HL-60 (cell line): ENCODE results near the gene MCL1.

Source experiments
- DNase-seq, 2 experiments: peaks; one replicate each; pipeline ENCODE4 v3.0.0-alpha.2; 2010 to 2020; ENCODE audit warnings: low read depth in 1 of 2, low spot score in 1 of 2
- H3K27ac ChIP-seq: fragments of 250-450 bp; sonication (Bioruptor Pico); replicated peaks from 2 replicates; pipeline ENCODE4 v1.5.1; 2020; ENCODE audit warnings: mild to moderate bottlenecking, moderate library complexity
- H3K27me3 ChIP-seq: fragments of 250-450 bp; sonication (Bioruptor Pico); 2 replicates; pipeline ENCODE4 v1.5.1; 2021; ENCODE audit warnings: mild to moderate bottlenecking, moderate library complexity; ENCODE audit not compliant: insufficient read depth, poor library complexity, severe bottlenecking
- H3K4me3 ChIP-seq: replicated peaks from 2 replicates; pipeline ENCODE4 v1.5.1; 2011; ENCODE audit warnings: mild to moderate bottlenecking, control low read depth, low read length; ENCODE audit not compliant: insufficient read depth
- GABPA ChIP-seq: IDR thresholded peaks from 2 replicates; pipeline ENCODE4 v1.6.1; 2012; ENCODE audit warnings: low read depth
- POLR2AphosphoS5 ChIP-seq: IDR thresholded peaks from 2 replicates; pipeline ENCODE4 v1.6.1; 2012; ENCODE audit warnings: low read depth
- SPI1 ChIP-seq: IDR thresholded peaks from 2 replicates; pipeline ENCODE4 v1.6.1; 2012; ENCODE audit warnings: low read depth, mild to moderate bottlenecking, borderline replicate concordance
- TF ChIP-seq, protein P1 (sequence below): IDR thresholded peaks from 2 replicates; pipeline ENCODE4 v1.6.1; 2012; ENCODE audit warnings: low read depth; ENCODE audit not compliant: insufficient replicate concordance
- TF ChIP-seq, protein P2 (sequence below): IDR thresholded peaks from one replicate; pipeline ENCODE4 v1.5.1; 2011; ENCODE audit warnings: low read length, control low read depth, inconsistent platforms; ENCODE audit not compliant: insufficient read depth

Gene MCL1

DNA sequence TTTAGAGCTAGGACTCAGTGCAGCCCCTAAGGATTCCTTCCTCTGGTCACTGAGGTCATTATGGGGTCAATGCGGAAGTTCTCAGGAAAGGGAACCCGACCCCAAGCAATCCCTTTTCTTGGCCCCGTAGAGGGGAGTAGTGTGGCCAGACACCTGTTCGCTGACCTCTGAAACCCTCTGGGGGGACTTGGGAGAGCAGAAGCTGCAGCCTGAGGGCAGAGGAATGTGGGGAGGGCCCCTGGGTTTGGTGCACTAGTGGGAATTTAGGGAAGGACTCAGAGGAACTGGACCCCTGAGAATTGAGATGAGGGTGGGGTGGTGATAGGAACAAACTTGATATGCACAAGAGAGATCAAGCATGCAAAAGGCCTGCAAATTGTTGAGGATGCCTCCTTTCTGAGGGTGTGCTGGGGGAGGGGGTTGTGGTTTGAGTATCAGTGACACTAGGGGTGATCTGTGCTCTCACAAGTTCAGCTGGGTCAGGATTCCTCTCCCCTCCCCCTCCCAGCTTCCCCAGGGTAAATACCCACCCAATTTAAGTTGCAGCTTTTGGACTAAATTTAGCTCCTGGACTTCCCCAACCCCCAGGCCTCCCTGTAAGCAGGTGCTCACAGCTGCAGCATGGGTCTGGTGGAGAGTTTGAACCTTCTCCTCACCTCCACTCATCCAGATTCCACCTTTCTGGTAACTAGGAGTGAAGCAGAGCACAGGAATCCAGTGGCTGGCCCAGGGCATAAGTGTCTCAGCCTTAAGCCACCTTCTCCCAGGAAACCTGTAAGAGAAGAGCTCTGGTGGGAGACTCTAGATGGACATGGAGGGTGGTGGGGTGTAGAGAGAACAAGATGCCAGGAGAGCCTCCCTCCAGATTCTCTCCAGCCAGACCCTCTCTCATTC, 16.7 kb downstream of the MCL1 start:
- peak in 1 of 2 experiments; percentile 23 for DNase-seq

DNA sequence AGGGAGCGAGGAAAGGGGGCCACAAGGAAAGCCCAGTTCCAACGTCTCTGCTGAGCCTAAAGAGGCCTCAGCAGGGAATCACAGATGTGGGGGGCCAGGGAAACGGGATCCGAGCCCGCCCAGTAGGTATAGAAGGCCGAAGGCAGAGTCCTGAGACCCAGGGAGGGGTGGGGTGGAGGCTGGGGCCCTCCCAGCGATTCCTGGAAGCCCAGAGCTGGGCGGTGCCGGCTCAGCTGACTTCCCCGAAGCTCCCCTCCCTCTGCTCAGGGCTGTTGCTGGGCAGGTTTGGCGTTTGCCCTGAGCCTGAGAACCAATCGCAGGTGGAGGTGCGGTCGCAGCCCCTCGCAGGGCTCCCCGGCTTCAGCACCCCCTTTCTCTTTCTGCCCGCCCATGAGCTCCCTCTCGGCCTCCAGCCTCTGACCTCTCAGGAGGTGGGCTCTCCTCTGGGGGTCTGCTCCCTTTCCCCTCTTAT, 17.4 kb downstream of the MCL1 start:
- Histone ChIP-seq H3K27ac (peak overlapping the region; percentile 49), H3K27me3 (no peaks in the 10 kb centered on the region), H3K4me3 (peak overlapping the region; percentile 58)
- DNase-seq: peak in 1 of 2 experiments; percentile 45
- TF ChIP-seq, protein P1, sequence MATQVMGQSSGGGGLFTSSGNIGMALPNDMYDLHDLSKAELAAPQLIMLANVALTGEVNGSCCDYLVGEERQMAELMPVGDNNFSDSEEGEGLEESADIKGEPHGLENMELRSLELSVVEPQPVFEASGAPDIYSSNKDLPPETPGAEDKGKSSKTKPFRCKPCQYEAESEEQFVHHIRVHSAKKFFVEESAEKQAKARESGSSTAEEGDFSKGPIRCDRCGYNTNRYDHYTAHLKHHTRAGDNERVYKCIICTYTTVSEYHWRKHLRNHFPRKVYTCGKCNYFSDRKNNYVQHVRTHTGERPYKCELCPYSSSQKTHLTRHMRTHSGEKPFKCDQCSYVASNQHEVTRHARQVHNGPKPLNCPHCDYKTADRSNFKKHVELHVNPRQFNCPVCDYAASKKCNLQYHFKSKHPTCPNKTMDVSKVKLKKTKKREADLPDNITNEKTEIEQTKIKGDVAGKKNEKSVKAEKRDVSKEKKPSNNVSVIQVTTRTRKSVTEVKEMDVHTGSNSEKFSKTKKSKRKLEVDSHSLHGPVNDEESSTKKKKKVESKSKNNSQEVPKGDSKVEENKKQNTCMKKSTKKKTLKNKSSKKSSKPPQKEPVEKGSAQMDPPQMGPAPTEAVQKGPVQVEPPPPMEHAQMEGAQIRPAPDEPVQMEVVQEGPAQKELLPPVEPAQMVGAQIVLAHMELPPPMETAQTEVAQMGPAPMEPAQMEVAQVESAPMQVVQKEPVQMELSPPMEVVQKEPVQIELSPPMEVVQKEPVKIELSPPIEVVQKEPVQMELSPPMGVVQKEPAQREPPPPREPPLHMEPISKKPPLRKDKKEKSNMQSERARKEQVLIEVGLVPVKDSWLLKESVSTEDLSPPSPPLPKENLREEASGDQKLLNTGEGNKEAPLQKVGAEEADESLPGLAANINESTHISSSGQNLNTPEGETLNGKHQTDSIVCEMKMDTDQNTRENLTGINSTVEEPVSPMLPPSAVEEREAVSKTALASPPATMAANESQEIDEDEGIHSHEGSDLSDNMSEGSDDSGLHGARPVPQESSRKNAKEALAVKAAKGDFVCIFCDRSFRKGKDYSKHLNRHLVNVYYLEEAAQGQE: no peak
- TF ChIP-seq POLR2AphosphoS5 (no peak), SPI1 (no peak), GABPA (no peak)
- TF ChIP-seq, protein P2, sequence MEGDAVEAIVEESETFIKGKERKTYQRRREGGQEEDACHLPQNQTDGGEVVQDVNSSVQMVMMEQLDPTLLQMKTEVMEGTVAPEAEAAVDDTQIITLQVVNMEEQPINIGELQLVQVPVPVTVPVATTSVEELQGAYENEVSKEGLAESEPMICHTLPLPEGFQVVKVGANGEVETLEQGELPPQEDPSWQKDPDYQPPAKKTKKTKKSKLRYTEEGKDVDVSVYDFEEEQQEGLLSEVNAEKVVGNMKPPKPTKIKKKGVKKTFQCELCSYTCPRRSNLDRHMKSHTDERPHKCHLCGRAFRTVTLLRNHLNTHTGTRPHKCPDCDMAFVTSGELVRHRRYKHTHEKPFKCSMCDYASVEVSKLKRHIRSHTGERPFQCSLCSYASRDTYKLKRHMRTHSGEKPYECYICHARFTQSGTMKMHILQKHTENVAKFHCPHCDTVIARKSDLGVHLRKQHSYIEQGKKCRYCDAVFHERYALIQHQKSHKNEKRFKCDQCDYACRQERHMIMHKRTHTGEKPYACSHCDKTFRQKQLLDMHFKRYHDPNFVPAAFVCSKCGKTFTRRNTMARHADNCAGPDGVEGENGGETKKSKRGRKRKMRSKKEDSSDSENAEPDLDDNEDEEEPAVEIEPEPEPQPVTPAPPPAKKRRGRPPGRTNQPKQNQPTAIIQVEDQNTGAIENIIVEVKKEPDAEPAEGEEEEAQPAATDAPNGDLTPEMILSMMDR: no peak

More for the DNA sequence above, 16.7 kb downstream of the MCL1 start:
- TF ChIP-seq GABPA (no peak), POLR2AphosphoS5 (no peak), SPI1 (no peak)
- TF ChIP-seq, protein P2: no peak
- TF ChIP-seq, protein P1: no peak
- no peak overlapping the region for H3K27ac ChIP-seq
- H3K4me3 ChIP-seq: peak overlapping the region; percentile 58
- H3K27me3 ChIP-seq: no peaks in the 10 kb centered on the region

DNA sequence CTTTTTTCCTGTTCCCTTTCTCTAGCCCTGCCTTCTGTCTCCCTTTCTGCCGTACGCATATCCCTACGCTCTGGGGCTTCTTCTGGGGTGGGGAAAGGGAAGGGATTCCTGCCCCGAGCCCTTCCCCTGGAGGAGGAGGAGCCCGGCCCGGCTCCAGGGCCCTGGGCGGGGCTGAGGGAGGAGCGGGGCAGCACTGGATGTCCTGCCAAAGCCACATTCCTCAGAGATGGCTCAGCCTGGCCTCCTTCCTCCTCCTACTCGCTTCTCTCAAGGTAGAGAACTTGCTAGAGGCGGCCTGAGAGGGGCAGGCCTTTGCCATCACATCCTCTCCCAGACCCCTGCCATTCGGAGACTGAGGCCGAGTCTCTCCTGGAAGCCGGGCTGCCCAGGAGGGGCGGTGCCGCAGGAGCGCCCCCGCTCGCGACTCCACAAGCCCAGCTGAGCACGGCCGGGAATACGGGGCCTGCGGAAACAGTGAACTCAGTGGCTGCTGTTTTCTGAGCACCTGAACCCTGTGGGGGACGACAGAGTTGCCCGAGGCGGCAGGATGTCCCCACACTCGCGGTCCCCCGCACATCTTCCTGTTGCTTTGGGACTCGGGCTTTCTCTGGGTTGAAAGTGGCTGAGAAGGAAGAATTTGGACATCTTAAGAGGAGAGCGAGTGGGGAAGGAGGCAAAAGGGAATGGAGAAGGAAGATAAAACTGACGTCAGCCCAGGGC, 18.0 kb downstream of the MCL1 start:
- Histone ChIP-seq H3K27me3 (no peaks in the 10 kb centered on the region), H3K27ac (peak overlapping the region; percentile 49), H3K4me3 (peak overlapping the region; percentile 58)
- DNase-seq: peak; percentile 55 to 93
- TF ChIP-seq POLR2AphosphoS5 (no peak), GABPA (peak; percentile 57), SPI1 (no peak)
- TF ChIP-seq, protein P1: no peak
- TF ChIP-seq, protein P2: no peak
